ENCODE data around the gene TMPRSS9.

The TMPRSS9 gene

DNA sequence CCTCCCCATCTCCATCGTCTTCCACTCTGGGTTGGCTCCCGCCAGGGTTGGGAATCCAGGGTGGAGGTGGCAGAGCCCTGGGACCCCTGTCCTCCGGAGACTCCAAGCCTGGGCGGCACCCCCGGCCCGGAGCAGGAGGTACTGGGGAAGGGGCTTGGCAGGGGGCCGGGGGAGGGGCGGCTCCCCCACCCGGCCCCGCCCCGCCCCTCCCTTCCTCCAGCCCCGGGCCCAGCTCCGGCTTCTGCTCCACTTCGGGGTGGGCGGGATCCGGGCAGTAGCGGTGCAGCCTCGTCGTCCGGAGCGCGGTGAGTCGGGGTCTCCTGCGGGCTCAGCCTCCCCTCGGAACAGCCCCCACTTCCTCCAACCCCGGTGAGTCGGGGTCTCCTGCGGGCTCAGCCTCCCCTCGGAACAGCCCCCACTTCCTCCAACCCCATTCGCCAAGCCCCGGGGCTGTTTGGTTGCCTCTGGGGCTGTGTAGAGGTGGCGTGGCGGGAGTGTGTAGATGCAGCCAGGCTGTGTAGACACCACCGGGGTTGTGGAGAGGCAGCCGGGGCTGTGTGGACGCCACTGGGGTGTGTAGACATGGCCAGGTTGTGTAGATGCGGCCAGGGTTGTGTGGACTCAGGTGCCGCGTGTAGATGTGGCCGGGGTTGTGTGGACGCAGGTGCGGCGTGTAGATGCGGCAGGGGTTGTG lies at the start of gene TMPRSS9:
TSS of gene TMPRSS9 (plus strand) at position 274 of the 694 bp plus-strand sequence. CDS start 29,521 bp downstream, outside the sequence.
- DNase-seq, result no peak

DNA sequence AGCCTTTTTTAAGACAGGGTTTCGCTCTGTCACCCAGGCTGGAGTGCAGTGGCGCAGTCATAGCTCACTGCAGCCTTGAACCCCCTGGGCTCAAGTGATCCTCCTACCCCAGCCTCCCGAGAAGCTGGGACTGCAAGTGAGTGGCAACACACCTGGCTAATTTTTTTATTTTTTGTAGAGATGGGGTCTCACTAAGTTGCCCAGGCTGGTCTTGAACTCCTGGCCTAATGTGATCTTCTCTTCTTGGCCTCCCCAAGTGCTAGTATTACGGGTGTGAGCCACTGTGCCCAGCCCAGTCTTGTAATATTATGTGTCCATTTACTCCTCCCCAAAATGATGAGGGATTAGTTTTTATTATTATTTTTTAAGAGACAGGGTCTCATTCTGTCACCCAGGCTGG lies 49.0 kb upstream of the TMPRSS9 start:
- no peak for DNase-seq

DNA sequence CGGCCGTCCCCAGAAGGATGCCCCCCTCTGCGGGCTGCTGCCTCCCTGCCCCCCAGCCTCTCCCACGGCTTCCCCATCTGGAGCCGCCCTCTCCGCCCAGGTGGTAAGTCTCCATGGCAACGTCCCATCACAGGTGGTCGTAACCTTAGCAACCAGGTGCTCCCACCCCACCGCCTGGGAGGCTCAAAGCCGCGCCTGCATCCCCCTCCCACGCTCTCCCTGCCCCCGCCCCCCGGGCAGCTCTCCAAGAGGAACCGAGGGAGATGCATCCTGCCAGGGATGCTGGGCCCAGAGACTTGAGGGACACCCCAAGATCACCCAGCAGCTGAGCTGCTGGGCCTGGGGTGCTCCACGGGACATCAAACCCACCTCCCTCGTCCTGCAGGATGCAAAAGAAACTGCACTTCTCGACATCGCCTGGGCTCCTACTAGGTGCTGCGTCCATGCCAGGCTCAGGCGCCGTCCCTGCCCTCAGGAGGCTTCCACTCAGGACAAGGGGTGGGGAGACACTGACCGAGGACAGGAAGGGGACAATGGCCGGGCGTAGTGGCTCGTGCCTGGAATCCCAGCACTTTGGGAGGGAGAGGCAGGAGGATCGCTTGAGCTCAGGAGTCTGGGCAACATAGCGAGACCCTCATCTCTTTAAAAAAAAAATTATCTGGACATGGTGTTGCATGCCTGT lies 47.1 kb upstream of the TMPRSS9 start:
- DNase-seq, result no peak

DNA sequence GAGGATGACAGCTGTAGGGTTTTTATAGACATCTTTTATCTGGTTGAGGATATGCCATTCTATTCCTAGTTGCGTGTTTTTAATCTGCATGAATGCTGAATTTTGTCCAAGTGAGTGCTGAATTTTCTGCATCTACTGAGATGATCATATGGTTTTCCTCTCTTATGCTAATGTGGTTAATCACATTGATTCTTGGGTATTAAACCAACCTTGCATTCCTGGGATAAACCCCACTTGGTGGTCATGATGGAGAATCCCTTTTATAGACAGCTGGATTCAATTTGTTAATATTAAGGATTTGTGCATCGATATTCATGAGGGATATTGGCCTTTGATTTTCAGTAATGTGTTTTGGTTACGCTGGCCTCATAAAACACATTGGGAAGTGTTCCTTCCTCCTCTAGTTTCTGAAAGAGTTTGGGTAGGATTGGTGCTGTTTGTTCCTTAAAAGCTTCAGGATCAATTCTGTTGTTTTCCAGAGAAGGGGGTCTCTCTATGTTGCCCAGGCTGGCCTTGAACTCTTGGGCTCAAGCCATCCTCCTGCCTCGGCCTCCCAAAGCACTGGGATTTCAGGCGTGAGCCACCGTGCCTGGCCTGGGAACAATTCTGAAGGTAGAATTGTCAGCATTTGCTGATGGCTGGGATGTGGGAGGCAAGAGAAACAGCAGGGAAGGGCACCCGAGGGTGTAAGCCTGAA lies 44.8 kb upstream of the TMPRSS9 start:
- no peak for DNase-seq

DNA sequence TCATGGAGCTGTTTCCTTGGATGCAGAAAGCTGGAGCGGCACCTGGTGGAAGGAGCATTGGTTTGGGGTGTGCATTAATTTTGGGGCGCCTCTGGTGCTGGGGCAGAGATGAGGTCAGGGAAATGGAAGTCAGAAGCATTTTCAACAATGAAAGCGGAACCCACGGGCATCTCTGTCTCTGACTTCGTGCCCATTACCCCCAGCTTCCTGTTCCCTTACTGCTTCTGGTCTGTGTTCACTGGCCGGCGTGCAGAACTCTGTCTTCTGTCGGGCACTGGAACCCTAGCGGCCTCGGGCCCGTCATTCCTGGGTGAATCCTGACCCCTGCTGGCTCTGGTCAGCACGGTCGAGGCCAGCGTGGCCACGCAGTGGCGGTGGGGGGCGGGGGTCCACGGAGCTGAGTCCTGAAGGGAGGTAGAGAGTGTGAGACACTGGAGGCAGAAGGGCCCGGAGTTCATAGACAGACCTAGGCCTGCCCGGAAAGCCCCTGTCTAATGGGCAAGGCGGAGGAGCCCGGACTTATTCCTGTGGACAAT lies 44.2 kb upstream of the TMPRSS9 start:
- no peak for DNase-seq

DNA sequence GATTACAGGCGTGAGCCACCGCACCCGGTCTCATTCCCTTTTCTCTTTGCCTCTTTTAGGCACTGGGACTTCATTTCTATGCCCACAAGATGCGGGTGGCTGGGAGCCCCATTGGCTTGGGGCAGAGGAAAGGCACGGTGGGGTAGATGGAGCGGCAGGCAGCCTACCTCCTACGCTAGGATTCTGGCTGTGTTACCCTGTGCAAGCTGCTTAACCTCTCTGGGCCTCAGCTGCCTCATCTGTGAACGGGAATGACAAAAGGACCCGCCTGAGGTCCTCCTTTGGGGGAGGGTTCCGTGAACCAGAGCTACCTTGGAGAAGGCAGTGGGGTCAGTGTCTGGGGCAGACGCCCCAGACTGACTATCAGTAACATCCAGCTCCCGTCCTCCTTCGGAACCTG lies 42.8 kb upstream of the TMPRSS9 start:
- no peak for DNase-seq

DNA sequence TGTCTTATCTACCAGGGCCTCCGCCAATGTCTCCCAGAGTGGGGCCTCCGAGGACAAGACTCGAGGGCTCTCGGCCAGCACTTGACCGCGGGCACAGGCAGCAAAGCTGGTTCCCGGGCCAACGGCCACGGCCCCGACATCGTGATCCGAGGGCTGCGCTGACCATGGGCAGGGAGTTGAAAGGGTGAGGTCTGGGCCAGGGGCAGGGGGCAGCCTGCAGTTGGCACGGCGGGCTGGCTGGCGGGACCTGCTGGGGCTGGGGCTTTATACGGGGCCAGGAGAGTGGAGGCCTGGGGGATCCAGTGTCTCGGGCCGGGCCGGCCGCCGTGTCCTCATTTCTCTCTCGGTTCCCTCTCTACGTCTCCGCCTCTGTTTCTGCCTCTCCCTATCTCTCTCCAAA lies 42.3 kb upstream of the TMPRSS9 start:
- DNase-seq, result no peak

DNA sequence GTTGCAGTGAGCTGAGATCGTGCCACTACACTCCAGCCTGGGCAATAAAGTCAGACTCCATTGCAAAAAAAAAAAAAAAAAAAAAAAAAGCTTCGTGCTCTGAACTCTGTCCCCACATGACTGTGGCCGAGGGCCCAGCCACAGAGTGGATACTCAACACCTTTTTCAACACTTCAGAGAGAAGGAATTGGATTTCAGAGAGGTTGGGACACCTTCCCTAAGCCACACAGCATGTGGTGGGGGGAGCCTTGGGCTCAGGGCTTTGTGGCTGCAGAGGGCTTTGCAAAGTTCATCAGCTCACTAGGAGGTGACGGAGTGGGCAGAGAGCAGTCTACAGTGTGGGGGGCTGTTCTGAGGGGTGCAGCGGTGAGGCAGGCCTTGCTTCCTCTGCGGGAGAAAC lies 41.1 kb upstream of the TMPRSS9 start:
- no peak for DNase-seq

DNA sequence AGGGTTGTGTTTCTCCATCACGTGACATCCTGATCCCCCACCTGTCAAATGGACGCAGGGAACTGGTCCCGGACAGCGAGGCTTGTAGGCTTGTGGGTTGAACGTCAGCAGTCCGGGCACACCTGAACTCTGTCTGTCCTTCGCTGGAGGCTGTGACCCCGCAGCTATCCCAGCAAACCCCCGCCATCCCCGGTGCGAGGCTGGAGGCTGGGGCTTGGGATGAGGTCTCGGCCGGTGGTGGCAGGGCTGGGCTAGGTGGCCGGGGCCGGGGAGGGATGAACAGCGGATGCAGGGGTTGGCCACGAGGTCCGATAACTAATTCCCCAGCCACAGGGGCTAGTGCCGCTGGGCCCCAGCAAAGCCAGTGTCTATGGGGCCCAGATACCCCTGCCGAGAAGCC lies 40.5 kb upstream of the TMPRSS9 start:
- no peak for DNase-seq

DNA sequence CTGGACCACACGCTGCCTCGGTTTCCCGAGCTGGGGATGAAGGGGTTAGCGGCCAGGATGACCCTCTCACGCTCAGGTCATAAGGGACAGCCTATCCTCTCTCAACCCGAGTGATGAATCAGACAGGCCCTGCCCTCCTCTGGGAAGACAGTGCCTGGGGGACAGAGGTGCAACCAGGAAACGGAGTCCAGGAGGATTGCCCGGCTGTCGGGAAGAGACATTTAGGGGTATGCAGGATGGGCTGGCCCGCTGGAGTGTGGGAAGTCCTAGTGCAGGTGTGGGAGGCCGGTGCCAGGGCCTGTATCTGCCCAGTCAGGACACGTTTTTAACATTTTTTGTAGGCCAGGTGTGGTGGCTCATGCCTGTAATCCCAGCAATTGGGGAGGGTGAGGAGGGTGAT lies 40.0 kb upstream of the TMPRSS9 start:
- DNase-seq, result no peak

DNA sequence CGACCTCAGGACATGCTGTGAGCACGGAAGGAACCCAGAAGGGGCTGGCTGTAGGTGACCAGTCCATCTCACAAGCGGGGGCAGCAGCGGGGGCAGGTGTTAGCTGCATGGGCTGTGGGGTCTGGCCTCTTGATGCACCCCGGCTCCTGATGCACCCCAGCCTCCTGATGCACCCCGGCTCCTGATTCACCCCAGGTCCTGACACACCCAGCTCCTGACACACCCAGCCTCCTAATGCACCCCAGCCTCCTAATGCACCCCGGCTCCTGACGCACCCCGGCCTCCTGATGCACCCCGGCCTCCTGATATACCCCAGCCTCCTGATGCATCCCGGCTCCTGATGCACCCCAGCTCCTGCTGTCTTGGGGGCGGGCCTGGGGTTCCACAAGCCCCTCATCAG lies 39.1 kb upstream of the TMPRSS9 start:
- no peak for DNase-seq

DNA sequence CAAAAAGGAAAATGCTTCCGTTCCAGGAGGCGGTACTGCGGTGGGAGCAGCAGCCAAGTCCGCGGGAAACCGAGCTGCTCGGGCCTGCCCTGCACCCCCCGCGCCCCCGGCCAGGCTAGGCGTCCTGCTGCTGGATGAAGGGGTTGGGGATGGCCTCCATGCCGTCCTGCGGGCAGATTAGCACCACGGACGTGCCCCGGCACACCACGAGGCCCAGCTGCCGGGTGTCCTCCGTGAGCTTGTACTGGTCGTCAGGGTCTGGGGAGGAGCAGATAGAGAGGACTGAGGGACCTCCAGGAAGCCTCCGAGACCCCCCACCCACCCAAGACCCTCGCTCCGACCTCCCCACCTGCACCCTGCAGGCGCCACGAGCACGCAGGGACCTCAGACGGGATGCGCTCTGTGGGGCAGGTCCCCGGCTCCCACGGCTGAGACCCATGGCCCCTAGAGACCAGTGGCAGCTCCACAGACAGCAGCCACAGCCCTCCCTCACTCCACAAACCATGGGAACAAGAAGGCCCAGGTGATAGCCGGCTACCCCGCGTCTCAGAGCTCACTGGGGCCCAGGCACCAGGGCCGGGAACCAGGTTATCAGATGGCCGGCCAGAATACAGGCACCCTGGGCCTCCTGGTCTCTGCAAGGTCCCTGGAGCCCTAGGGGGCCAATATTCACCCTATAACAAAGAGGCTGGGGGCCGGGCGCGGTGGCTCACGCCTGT lies 38.3 kb upstream of the TMPRSS9 start:
- no peak for DNase-seq

DNA sequence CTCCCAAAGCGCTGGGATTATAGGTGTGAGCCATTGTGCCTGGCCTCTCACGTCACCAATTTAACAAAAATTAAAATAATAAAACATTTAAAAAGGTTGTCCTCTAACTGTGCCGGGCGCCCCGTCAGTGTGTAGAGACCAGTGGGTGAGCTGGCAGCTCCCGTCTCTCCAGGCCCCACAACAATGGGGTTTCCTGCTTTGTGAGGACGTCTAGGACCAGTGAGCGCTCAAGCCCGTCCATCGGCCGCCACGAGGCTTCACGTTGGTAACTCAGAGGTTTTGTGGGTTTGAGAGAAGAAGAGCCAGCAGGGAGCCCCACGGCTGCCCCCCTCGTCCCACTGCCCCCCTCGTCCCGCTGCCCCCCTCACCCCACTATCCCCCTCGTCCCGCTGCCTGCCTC lies 36.4 kb upstream of the TMPRSS9 start:
- DNase-seq, result no peak

DNA sequence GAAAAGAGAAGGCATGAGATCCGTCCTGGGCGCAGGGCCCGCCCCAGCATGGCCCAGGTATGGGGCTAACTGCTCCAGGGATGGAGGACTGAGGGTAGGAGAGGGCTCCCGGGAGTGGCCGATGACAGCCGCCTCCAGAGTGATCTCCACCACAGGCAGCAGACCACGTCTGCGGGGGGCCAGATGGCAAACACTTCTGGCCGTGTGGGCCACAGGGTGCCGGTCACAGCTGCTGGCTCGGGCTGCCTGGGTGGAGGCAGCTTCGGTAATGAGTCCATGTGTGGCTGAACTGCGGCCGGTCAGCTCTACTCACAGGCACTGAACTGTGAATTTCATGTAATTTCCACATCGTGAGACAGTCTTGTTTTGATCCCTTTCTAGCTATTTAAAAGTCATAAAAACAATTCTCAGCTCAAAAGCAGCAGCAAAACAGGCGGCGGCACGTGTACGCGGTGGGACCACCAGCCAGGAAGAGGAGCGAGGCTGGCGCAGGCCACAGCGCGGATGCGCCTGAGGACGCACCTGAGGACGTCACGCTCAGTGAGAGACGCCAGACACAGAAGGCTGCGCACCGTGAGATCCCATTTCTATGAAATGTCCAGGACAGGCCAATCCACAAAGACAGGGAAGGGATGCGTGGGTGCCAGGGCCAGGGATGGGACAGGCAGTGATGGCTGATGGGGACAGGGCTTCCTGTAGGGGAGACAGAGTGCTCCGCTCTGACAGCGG lies 35.7 kb upstream of the TMPRSS9 start:
- DNase-seq, result no peak

DNA sequence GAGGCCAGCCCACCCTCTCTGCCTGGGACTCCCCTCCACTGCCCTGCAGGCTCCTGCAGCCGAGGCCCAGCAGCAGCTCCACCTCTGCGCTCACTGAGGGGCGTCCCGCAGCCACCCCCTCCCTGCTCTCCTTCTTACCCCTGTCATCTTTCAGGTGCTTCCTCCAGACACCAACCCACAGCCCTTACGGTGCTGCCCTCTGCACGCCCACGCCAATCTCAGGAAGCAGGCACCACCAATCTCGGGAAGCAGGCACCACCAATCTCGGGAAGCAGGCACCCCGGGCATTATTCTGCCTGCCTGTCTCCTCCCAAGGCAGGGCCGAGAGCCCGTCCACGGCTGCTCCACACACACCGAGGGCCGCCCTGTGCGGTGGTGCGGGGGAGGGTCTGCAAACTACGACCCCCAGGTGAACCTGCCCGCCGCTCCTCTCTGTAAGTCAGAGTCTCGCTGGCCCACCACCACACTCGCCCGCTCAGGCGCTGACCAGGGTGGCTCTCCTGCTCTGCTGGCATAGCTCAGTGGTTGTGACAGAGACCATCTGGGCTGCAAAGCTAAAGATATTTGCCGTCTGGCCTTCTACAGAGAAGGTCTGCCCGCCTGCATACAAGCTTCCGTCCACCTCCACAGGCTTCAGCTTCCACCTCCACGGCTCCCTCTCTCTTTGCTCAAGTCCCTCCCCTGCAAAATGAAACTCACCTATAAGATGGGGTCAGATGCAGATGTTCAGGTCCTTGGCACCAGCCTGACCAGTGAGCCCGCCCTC lies 34.6 kb upstream of the TMPRSS9 start:
- DNase-seq, result no peak

DNA sequence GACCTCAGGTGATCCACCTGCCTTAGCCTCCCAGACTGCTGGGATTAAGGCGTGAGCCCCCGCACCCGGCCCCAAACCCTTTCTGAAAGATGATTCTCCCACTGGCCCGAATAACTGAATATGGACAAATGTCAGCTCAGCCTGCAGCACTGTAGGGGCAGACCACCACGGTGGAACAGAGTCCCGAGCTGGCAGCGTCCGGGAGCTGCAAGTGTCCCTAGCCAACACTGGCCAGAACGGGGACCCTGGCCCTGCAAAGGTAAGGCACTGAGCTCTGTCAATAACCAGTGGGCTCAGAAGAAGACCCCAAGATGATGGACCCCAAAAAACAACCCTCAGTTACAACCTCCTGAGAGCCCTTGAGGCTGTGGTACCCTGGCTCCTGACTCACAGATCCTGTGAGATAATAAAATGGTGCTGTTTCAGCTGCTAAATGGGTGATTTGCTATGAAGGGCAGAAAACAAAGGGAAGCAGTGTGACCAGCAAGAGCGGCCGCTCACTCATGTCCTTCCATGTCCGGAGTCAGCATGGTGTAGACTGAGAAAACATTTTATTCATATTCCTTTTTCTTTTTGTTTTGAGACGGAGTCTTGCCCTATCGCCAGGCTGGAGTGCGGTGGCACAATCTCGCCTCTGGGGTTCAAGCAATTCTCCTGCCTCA lies 33.2 kb upstream of the TMPRSS9 start:
- DNase-seq, result no peak

DNA sequence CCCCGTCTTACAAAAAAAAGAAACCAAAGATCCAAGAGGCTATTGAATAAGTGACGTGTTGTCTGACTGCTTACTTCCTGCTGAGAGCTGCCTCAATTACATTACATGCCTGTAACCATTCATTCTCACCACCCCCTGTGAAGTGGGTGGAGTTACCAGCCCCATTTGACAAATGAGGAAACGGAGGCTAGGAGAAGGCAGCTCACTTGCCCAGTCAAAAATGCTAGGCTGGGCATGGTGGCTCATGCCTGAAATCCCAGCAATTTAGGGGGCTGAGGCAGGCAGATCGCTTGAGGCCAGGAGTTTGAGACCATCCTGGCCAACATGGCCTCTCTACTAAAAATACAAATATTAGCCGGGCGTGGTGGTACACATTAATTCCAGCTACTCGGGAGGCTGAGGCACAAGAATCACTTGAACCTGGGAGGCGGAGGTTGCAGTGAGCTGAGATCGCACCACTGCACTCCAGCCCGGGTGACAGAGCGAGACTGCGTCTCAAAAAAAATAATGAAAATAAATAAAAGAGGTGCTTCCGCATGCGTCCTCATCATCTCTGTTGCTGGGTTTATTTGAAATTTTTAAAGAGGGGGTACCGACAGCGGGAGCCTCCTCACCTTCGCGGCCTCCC lies 32.2 kb upstream of the TMPRSS9 start:
- peak; percentile 58 for DNase-seq

DNA sequence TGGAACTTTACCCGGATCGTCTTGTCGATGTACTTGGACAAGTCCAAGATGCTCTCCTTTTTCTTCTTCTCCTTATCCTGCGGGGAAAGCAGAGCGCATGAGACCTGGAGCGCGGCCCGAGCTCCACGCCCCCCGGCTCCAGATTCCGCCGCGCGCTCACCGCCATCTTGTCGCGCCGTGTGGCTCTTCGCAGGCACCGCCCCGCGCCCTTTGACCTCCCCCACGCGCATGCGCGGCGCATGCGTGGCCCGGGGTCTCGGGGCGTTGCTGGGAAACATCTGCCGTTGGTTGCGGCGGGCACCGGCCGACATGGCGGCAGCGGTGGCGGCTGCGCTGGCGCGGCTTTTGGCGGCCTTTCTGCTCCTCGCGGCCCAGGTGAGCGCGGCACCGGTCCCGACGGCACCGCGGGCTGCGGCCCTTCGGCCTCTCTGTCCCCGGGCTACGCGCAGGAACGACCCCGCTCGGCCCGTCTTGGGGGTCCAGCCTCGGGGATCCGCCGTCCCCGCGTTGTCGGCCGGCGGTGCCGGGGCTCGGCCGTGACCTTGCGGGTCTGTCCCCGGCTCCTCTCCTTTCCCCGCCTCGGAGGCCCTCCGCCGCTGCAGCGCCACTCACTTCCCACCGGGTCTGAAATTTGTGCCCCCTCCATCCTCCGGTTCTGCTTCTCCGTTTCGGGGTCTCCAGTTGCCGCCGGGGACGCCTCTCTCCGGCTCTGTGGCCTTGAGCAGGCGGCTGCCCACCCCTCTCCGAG lies 31.5 kb upstream of the TMPRSS9 start, which contains the start of the genes LSM7 and SPPL2B:
TSS of gene LSM7 (minus strand) at position 186 of the 748 bp plus-strand sequence. CDS start at position 166, 20 bp downstream.
TSS of gene SPPL2B (plus strand) at position 284 of the 748 bp plus-strand sequence. CDS start at position 310, 26 bp downstream.
- DNase-seq, result peak; percentile 93

DNA sequence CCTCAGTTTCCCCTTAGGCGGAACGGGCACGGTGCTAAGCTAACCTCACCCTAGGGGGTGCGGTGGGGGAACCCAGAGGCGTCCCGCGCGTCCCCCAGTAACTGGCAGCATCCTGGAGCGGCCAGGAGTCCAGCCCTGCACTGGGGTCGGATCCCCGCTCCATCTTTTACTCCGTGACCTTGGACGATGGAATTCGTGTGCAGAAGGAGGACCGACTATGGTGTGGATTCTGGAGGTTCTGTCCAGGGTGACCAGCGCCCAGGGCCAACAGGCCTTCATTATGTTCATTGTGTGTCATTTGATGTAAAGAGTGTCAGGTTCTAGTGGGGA lies 31.0 kb upstream of the TMPRSS9 start:
- no peak for DNase-seq

DNA sequence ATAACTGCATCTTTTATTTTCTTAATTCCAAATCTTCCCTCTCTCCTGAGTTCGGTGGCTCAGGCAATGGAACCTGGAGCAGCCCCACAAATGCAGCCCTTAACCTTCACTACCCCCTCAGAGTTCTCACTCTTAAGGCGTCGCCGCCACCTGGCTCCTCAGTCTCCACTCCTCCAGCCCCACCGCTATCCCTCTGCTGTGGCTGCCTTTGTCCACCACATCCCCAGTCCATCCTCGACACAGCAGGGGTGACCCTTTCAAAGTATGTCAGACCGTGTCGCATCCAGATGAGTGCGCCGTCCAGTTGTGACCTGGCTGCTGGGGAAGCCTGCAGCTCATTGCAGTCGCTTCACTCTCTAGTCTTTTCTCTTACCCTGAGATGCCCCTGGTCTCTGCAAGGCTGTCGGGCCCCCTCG lies 30.6 kb upstream of the TMPRSS9 start:
- no peak for DNase-seq
